ENCODE results near the gene CCDC74A. TPM values are rescaled to one million over a fixed set of nuclear protein-coding genes. Genes with fewer than 3 reads are reported as not detected.
A peak's percentile ranks its signal among the peaks of the same experiment; 100 is the strongest.
"Not testable (repeated sequence)": the region's sequence is repeated elsewhere in the genome, so short reads cannot be mapped to it uniquely, and the experiment has no call there.

Gene CCDC74A
- total RNA-seq, 1 donor from 2014 or later: 1.1 TPM

GRCh38 chr2:131514408-131515166 lies 13.1 kb upstream of the CCDC74A start:
- not testable (repeated sequence) for H3K9me3 Mint-ChIP-seq, DNase-seq, H3K27me3 Mint-ChIP-seq
- peaks cover 49% of the 10 kb centered on the region for H3K36me3 Mint-ChIP-seq (ENCODE audit: low read depth)
- peak; percentile 81 for ATAC-seq (ENCODE audit: low read depth)
- H3K4me1 Mint-ChIP-seq: peaks cover 25% of the 10 kb centered on the region
- peak overlapping the region; percentile 75 for H3K27ac Mint-ChIP-seq
- ChIA-PET CTCF (interaction anchor here (0.6 kb wide), 1 partner anchor 158 kb away, joined by 3 read pairs; no protein-coding TSS in a partner anchor), POLR2A (interaction anchor here (2.1 kb wide), 1 partner anchor 22 kb away, joined by 8 read pairs; no protein-coding TSS in a partner anchor)
- peak overlapping the region; percentile 19 for H3K4me3 Mint-ChIP-seq
- intact Hi-C loops (cut with micrococcal nuclease): loop anchor here (1.0 kb wide), 1 partner anchor 22 kb away; the partner anchor contains the start of gene MZT2A

GRCh38 chr2:131515235-131515634 lies 12.5 kb upstream of the CCDC74A start:
- ChIA-PET POLR2A (interaction anchor here (2.1 kb wide), 1 partner anchor 23 kb away, joined by 8 read pairs; no protein-coding TSS in a partner anchor), CTCF (interaction anchor here (0.6 kb wide), 1 partner anchor 158 kb away, joined by 3 read pairs; no protein-coding TSS in a partner anchor)
- H3K9me3 Mint-ChIP-seq; DNase-seq; H3K27ac Mint-ChIP-seq; H3K27me3 Mint-ChIP-seq; intact Hi-C loops (cut with micrococcal nuclease); H3K4me3 Mint-ChIP-seq: not testable (repeated sequence)
- peaks cover 25% of the 10 kb centered on the region for H3K4me1 Mint-ChIP-seq
- peak; percentile 16 for ATAC-seq (ENCODE audit: low read depth)
- peaks cover 52% of the 10 kb centered on the region for H3K36me3 Mint-ChIP-seq (ENCODE audit: low read depth)

GRCh38 chr2:131516011-131516410 lies 11.7 kb upstream of the CCDC74A start:
- POLR2A ChIA-PET: no interaction called here
- no peaks in the 10 kb centered on the region for H3K27me3 Mint-ChIP-seq
- DNase-seq: no peak
- no peak overlapping the region for H3K4me3 Mint-ChIP-seq
- no peak for ATAC-seq (ENCODE audit: low read depth)
- intact Hi-C loops (cut with micrococcal nuclease): no loop called here
- H3K27ac Mint-ChIP-seq: no peak overlapping the region
- no peaks in the 10 kb centered on the region for H3K9me3 Mint-ChIP-seq
- TF ChIP-seq, protein P1, sequence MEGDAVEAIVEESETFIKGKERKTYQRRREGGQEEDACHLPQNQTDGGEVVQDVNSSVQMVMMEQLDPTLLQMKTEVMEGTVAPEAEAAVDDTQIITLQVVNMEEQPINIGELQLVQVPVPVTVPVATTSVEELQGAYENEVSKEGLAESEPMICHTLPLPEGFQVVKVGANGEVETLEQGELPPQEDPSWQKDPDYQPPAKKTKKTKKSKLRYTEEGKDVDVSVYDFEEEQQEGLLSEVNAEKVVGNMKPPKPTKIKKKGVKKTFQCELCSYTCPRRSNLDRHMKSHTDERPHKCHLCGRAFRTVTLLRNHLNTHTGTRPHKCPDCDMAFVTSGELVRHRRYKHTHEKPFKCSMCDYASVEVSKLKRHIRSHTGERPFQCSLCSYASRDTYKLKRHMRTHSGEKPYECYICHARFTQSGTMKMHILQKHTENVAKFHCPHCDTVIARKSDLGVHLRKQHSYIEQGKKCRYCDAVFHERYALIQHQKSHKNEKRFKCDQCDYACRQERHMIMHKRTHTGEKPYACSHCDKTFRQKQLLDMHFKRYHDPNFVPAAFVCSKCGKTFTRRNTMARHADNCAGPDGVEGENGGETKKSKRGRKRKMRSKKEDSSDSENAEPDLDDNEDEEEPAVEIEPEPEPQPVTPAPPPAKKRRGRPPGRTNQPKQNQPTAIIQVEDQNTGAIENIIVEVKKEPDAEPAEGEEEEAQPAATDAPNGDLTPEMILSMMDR (IDR thresholded peaks at IDR 0.05): no peak
- peaks cover 25% of the 10 kb centered on the region for H3K4me1 Mint-ChIP-seq
- CTCF ChIA-PET: no interaction called here
- peaks cover 54% of the 10 kb centered on the region for H3K36me3 Mint-ChIP-seq (ENCODE audit: low read depth)

- Mint-ChIP-seq H3K36me3 (ENCODE audit: low read depth) (peaks cover 51% of the 10 kb centered on the region), H3K4me1 (peaks cover 25% of the 10 kb centered on the region)
- H3K4me3 Mint-ChIP-seq; H3K27me3 Mint-ChIP-seq; intact Hi-C loops (cut with micrococcal nuclease); CTCF ChIA-PET; H3K9me3 Mint-ChIP-seq; DNase-seq; ATAC-seq (ENCODE audit: low read depth); H3K27ac Mint-ChIP-seq; POLR2A ChIA-PET: not testable (repeated sequence)
Measured at GRCh38 chr2:131516621-131517020, 11.1 kb upstream of the CCDC74A start.

DNA sequence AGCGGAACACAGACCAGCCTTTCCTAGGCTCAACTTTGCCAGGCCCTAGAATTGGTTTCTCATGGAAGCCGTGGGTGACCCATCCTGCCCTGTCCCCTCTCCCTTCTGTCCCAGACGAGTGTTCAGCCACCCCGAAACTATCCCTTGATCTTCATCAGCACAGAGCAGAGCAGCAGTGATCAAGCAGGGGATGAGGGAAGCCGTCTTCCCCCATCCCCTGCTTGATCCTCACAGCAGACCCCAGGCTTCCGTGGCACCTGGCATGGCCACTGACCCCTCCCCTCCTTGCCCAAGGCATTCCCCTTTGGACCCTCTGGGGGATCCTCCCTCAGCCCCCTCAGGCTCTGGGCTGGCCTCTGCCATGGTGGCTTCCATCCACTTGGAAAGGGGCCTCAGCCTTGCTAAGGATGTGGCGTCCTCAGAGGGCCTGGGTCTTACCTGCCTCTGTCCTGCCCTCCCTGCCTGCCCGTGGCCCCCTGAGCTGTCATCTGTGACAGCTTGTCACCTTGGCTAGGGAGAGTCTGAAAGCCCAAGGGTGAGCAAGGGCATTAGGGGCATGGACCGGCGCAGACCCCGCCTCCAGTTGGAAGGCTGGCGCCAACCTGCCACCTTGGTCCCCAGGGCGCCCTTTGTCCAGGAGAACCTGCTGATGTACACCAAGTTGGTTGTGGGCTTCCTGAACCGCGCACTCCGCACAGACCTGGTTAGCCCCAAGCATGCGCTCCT lies 10.4 kb upstream of the CCDC74A start:
- DNase-seq (no peak), ATAC-seq (ENCODE audit: low read depth) (no peak)
- H3K4me1 Mint-ChIP-seq: peaks cover 24% of the 10 kb centered on the region
- no peak overlapping the region for H3K27ac Mint-ChIP-seq
- ChIA-PET CTCF (no interaction called here), POLR2A (no interaction called here)
- no peak overlapping the region for H3K4me3 Mint-ChIP-seq
- no peaks in the 10 kb centered on the region for H3K27me3 Mint-ChIP-seq
- peaks cover 50% of the 10 kb centered on the region for H3K36me3 Mint-ChIP-seq (ENCODE audit: low read depth)
- H3K9me3 Mint-ChIP-seq: no peaks in the 10 kb centered on the region
- TF ChIP-seq, protein P1 (IDR thresholded peaks at IDR 0.05): no peak
- intact Hi-C loops (cut with micrococcal nuclease): no loop called here

- H3K9me3 Mint-ChIP-seq, POLR2A ChIA-PET: not testable (repeated sequence)
- H3K36me3 Mint-ChIP-seq (ENCODE audit: low read depth): peaks cover 45% of the 10 kb centered on the region
Measured at GRCh38 chr2:131517856-131518255, 9.8 kb upstream of the CCDC74A start.

DNA sequence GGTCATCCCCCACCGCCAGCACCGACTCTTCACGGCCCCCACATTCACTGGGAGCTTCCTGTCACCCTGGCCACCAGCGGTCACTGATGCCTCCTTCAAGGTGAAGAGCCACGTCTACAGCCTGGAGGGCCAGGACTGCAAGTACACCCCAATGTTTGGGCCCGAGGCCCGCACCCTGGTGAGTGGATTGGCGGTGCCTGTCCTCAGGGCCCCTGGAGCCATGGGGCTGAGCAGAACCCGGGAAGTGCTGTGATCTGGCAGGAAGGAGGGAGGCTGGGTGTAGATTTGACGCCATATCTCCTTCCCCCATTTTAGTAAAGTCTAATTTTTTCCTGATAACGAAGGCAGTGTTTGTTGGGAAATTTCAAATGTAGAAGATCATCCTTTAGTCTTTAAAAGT lies 9.2 kb upstream of the CCDC74A start:
- H3K27ac Mint-ChIP-seq; intact Hi-C loops (cut with micrococcal nuclease); POLR2A ChIA-PET: not testable (repeated sequence)

More at GRCh38 chr2:131517856-131518255, 9.8 kb upstream of the CCDC74A start:
- H3K4me3 Mint-ChIP-seq; H3K27ac Mint-ChIP-seq; intact Hi-C loops (cut with micrococcal nuclease); ATAC-seq (ENCODE audit: low read depth); DNase-seq; CTCF ChIA-PET; H3K27me3 Mint-ChIP-seq: not testable (repeated sequence)
- H3K4me1 Mint-ChIP-seq: peaks cover 18% of the 10 kb centered on the region

More for the DNA sequence above, 9.2 kb upstream of the CCDC74A start:
- H3K27me3 Mint-ChIP-seq; H3K4me3 Mint-ChIP-seq; H3K9me3 Mint-ChIP-seq; CTCF ChIA-PET; ATAC-seq (ENCODE audit: low read depth); DNase-seq: not testable (repeated sequence)
- Mint-ChIP-seq H3K36me3 (ENCODE audit: low read depth) (peaks cover 43% of the 10 kb centered on the region), H3K4me1 (peaks cover 17% of the 10 kb centered on the region)
